Testis (tissue), 3 donors: ENCODE measurements around the gene CLCA2. TPM values are rescaled to one million over a fixed set of nuclear protein-coding genes. Genes with fewer than 3 reads are reported as not detected.

Experiments
- DNase-seq: peaks from one replicate; pipeline ENCODE4 v3.0.0-alpha.2; 2019
- H3K27ac ChIP-seq, 2 donors: fragments of 200-600 bp; sonication (generic); one replicate each; pipeline ENCODE4 v1.5.1; 2019
- H3K27me3 ChIP-seq: fragments of 200-600 bp; sonication (generic); one replicate; pipeline ENCODE4 v1.5.1; 2019
- H3K36me3 ChIP-seq: fragments of 200-600 bp; sonication (generic); one replicate; pipeline ENCODE4 v1.5.1; 2017; ENCODE audit warnings: low read depth; ENCODE audit errors: missing control alignments
- H3K4me1 ChIP-seq: fragments of 200-600 bp; sonication (generic); one replicate; pipeline ENCODE4 v1.5.1; 2019
- H3K4me3 ChIP-seq, 2 donors: fragments of 200-600 bp; sonication (generic); one replicate each; pipeline ENCODE4 v1.5.1; 2017 to 2019
- H3K9me3 ChIP-seq: fragments of 200-600 bp; sonication (generic); one replicate; pipeline ENCODE4 v1.5.1; 2017
- POLR2A ChIP-seq: fragments of 450-650 bp; IDR thresholded peaks from one replicate; pipeline ENCODE4 v1.6.1; 2017; ENCODE audit warnings: antibody characterized with exemption, mild to moderate bottlenecking, moderate library complexity
- WGBS, 2 donors: methylation state at CpG; one replicate each; pipeline ENCODE4 v1.1.5; 2018; 5-methylcytosine and 5-hydroxymethylcytosine counted together
- intact Hi-C: fragments of 100-400 bp; cut with DNase I; formaldehyde crosslinking; loops from one replicate; pipeline ENCODE4 v1.15.1; 2023; ENCODE audit warnings: low total_unique reads
- polyA plus RNA-seq: library from polyadenylated mRNA; stranded (reverse); fragments of 350-450 nt; fragmentation: Illumina TruSeq; extraction: RNeasy Lipid Tissue Mini Kit (QIAGEN cat#74804); gene quantifications from one replicate; pipeline ENCODE4 v1.2.3, GENCODE V29; 2014; ENCODE audit warnings: low read depth, low replicate concordance; ENCODE audit not compliant: insufficient read depth
- total RNA-seq, 2 donors: library from RNA; depleted of rRNA; stranded (reverse); fragments of >200 nt; gene quantifications; one replicate each; pipeline ENCODE4 v1.2.3, GENCODE V29; 2016
- TF ChIP-seq, protein P1 (sequence below), 3 experiments: fragments of 450-650 bp in 2 of 3; fragments of 200-600 bp in 1 of 3; sonication (generic) in 1 of 3; IDR thresholded peaks; one replicate each; pipeline ENCODE4 v1.5.1; 2016 to 2019; ENCODE audit warnings: antibody characterized with exemption in 3 of 3, mild to moderate bottlenecking in 2 of 3, moderate library complexity in 1 of 3

CLCA2 gene
- total and polyA plus RNA-seq, 3 donors from 2014 or later, result 1.7 to 4.5 (median 2.6) TPM

DNA sequence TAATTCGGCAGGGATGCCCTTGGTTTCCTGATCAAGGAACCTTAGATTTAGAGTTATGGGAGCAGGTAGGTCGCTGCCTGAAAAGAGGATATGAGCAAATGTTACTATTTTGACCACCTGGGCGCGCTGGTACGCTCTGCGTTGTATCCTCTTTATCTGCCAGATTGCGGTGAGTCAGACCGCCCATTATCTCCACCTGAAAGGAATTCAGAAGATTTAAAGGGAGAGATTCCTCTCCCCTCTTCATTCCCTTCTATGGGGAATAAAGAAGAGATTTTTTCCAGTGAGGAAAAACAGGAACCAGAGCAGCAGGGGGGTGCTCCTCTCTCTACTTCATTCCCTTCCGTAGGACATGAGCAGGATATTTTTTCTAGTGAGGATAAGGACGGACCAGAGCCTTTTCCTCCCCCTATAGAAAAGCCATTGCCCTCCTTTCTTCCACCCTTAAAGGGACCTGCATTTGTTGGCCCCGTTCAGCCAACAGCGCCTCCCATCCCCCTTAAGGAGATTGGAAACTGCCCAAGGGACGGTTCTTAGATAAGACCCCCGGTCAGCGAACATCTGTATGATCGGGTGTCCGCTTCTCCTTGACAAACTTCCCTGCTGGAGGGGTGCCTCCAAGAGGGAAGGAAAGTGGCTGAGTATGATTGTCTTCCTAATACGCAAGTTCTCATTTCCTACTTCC lies 78.9 kb downstream of the CLCA2 start:
- no peaks in the 10 kb centered on the region for H3K4me1 ChIP-seq
- H3K4me3 ChIP-seq, result peak overlapping the region; percentile 48 to 62

DNA sequence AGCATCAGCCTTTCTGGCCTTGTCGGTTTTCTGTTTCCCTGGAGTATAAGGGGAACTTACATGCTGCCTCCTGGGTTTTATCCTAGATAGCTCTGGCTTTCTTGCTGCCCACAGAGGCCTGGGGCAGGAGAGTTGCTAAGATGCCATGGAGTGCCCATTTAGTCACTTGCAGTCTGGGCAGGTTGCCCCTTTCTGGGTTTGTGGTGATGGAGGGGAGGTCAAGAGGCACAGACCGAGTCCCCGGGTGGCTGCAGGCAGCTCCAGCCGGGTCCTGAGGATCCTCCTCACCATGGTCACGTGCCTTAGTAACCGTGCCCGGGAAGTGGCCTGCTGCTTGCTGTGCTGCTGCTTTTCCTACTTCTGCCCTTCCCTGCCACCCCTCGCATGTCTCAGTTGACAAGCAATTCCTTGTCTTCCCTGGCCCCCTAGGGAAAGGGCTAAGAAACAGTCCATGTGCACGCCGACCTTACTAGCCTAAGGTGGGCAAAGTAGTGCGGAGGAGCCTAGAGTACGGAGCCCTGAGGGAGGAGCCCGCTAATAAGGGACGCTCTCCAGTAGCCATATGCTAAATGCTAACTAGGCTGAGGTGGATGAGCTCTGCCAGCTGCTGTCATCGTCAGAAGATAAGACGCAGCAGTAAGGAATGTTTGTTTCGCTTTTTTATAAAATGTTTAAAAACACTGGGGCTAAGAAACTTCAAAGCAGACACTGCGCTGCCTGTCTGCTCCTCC lies 79.6 kb downstream of the CLCA2 start:
- Histone ChIP-seq H3K27me3 (no peaks in the 10 kb centered on the region), H3K4me1 (no peaks in the 10 kb centered on the region), H3K27ac (peak overlapping the region; percentile 55 to 78), H3K4me3 (peak overlapping the region; percentile 48 to 62), H3K36me3 (no peaks in the 10 kb centered on the region), H3K9me3 (no peaks in the 10 kb centered on the region)
- TF ChIP-seq POLR2A, result no peak
- TF ChIP-seq, protein P1, sequence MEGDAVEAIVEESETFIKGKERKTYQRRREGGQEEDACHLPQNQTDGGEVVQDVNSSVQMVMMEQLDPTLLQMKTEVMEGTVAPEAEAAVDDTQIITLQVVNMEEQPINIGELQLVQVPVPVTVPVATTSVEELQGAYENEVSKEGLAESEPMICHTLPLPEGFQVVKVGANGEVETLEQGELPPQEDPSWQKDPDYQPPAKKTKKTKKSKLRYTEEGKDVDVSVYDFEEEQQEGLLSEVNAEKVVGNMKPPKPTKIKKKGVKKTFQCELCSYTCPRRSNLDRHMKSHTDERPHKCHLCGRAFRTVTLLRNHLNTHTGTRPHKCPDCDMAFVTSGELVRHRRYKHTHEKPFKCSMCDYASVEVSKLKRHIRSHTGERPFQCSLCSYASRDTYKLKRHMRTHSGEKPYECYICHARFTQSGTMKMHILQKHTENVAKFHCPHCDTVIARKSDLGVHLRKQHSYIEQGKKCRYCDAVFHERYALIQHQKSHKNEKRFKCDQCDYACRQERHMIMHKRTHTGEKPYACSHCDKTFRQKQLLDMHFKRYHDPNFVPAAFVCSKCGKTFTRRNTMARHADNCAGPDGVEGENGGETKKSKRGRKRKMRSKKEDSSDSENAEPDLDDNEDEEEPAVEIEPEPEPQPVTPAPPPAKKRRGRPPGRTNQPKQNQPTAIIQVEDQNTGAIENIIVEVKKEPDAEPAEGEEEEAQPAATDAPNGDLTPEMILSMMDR (IDR thresholded peaks at IDR 0.05), result no peak
- WGBS, 2 donors, result 6 to 10% methylated on average over 18 of the region's 18 CpGs
- intact Hi-C loops, result no loop called here
- DNase-seq, result peak; percentile 81

More for the DNA sequence above, 78.9 kb downstream of the CLCA2 start:
- intact Hi-C loops, result no loop called here
- H3K27me3 ChIP-seq, result no peaks in the 10 kb centered on the region
- no peaks in the 10 kb centered on the region for H3K36me3 ChIP-seq
- DNase-seq, result peak; percentile 26
- H3K9me3 ChIP-seq, result no peaks in the 10 kb centered on the region
- peak overlapping the region; percentile 55 to 78 for H3K27ac ChIP-seq
- WGBS, 2 donors, result 10 to 17% methylated on average over 17 to 18 of the region's 18 CpGs
- TF ChIP-seq, protein P1 (IDR thresholded peaks at IDR 0.05), result no peak
- TF ChIP-seq POLR2A, result no peak

DNA sequence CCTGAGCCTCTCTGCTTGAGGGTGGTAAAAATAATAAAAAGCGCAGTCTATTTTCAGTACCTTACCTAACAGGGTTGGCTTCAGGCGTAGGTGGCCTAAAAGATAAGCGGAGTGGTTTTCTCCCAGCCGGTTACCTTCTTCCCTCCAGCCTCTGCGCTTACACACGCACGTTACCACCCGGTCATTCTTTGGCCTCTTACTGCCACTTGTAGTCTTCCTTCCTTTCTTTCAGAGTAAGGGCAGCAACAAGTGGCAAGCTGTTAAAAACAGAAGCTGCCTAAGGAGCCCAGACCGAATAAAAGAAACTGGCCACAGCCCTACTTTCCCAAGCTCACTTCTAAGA lies 80.1 kb downstream of the CLCA2 start:
- H3K4me3 ChIP-seq, result peak overlapping the region; percentile 48 to 62
- H3K4me1 ChIP-seq, result no peaks in the 10 kb centered on the region
- H3K36me3 ChIP-seq, result no peaks in the 10 kb centered on the region
- no peaks in the 10 kb centered on the region for H3K9me3 ChIP-seq
- 9 to 20% methylated on average over 9 of the region's 9 CpGs for WGBS, 2 donors
- H3K27me3 ChIP-seq, result no peaks in the 10 kb centered on the region
- TF ChIP-seq POLR2A, result no peak
- TF ChIP-seq, protein P1 (IDR thresholded peaks at IDR 0.05), result no peak
- intact Hi-C loops, result no loop called here
- DNase-seq, result peak; percentile 17
- peak overlapping the region; percentile 55 to 78 for H3K27ac ChIP-seq

GRCh38 chr1:86504895-86505563 lies 81.1 kb downstream of the CLCA2 start:
- intact Hi-C loops, result no loop called here
- H3K27me3 ChIP-seq, result no peaks in the 10 kb centered on the region
- 85 to 88% methylated on average over 9 of the region's 9 CpGs for WGBS, 2 donors
- H3K4me1 ChIP-seq, result no peaks in the 10 kb centered on the region
- no peak for DNase-seq
- H3K27ac ChIP-seq, result no peak overlapping the region
- TF ChIP-seq POLR2A, result no peak
- TF ChIP-seq, protein P1 (IDR thresholded peaks at IDR 0.05), result no peak
- no peak overlapping the region for H3K4me3 ChIP-seq
- no peaks in the 10 kb centered on the region for H3K9me3 ChIP-seq
- H3K36me3 ChIP-seq, result no peaks in the 10 kb centered on the region
